Eye (tissue), 1 donor: ENCODE measurements around the gene BPNT1.
"Not testable (repeated sequence)": the region's sequence is repeated elsewhere in the genome, so short reads cannot be mapped to it uniquely, and the experiment has no call there.

ENCODE experiments used
- DNase-seq: peaks from one replicate; pipeline ENCODE4 v3.0.0-alpha.2; 2015

The BPNT1 gene

GRCh38 chr1:220076861-220077762 lies 12.5 kb downstream of the BPNT1 start:
- DNase-seq: no peak

- no peak for DNase-seq
Observed at GRCh38 chr1:220067269-220068204, 22.1 kb downstream of the BPNT1 start.

GRCh38 chr1:220062629-220063028 lies 27.0 kb downstream of the BPNT1 start:
- no peak for DNase-seq

- DNase-seq: no peak
Observed at GRCh38 chr1:220060876-220061275, 28.7 kb downstream of the BPNT1 start.

GRCh38 chr1:220056374-220056773 lies 33.2 kb downstream of the BPNT1 start:
- no peak for DNase-seq

- DNase-seq: peak; percentile 96
Observed at GRCh38 chr1:220046052-220046930, 43.3 kb downstream of the BPNT1 start, which contains the start of gene EPRS1. Gene EPRS1, minus strand, starts transcription at chr1:220046505. Its CDS starts 117 bp downstream, at chr1:220046388.

- no peak for DNase-seq
Observed at GRCh38 chr1:220045356-220046051, 44.1 kb downstream of the BPNT1 start.

GRCh38 chr1:220044678-220045355 lies 44.8 kb downstream of the BPNT1 start:
- DNase-seq: peak; percentile 6

GRCh38 chr1:220043646-220044045 lies 45.9 kb downstream of the BPNT1 start:
- DNase-seq: no peak

GRCh38 chr1:220040028-220040596 lies 49.5 kb downstream of the BPNT1 start:
- DNase-seq: no peak

- no peak for DNase-seq
Observed at GRCh38 chr1:220038640-220039039, 50.9 kb downstream of the BPNT1 start.

GRCh38 chr1:220037810-220038209 lies 51.8 kb downstream of the BPNT1 start:
- DNase-seq: not testable (repeated sequence)

GRCh38 chr1:220032911-220033310 lies 56.7 kb downstream of the BPNT1 start:
- no peak for DNase-seq

GRCh38 chr1:220031287-220031686 lies 58.3 kb downstream of the BPNT1 start:
- no peak for DNase-seq

- DNase-seq: peak; percentile 32
Observed at GRCh38 chr1:220028346-220028895, 61.2 kb downstream of the BPNT1 start.

GRCh38 chr1:220019071-220019470 lies 70.5 kb downstream of the BPNT1 start:
- no peak for DNase-seq

GRCh38 chr1:220013497-220013896 lies 76.1 kb downstream of the BPNT1 start:
- no peak for DNase-seq

- peak; percentile 11 for DNase-seq
Observed at GRCh38 chr1:220012259-220012658, 77.3 kb downstream of the BPNT1 start.

- no peak for DNase-seq
Observed at GRCh38 chr1:220011620-220012019, 78.0 kb downstream of the BPNT1 start.
